HG02840 (cell line): ENCODE results near the gene TSC22D1.

Experiments used
- ATAC-seq: cut with Tn5 transposase; IDR thresholded peaks from one replicate; pipeline ENCODE4 v1.9.1; 2021; ENCODE audit warnings: mild to moderate bottlenecking, moderate library complexity, moderate number of reproducible peaks; ENCODE audit not compliant: unreplicated experiment, low FRiP score

Gene TSC22D1

GRCh38 chr13:44413095-44413494 lies 163.0 kb downstream of the TSC22D1 start:
- ATAC-seq = no peak

GRCh38 chr13:44412346-44412935 lies 163.7 kb downstream of the TSC22D1 start:
- no peak for ATAC-seq

GRCh38 chr13:44411841-44412240 lies 164.3 kb downstream of the TSC22D1 start:
- no peak for ATAC-seq

GRCh38 chr13:44410328-44410859 lies 165.7 kb downstream of the TSC22D1 start:
- no peak for ATAC-seq

GRCh38 chr13:44409595-44409994 lies 166.5 kb downstream of the TSC22D1 start:
- no peak for ATAC-seq

DNA sequence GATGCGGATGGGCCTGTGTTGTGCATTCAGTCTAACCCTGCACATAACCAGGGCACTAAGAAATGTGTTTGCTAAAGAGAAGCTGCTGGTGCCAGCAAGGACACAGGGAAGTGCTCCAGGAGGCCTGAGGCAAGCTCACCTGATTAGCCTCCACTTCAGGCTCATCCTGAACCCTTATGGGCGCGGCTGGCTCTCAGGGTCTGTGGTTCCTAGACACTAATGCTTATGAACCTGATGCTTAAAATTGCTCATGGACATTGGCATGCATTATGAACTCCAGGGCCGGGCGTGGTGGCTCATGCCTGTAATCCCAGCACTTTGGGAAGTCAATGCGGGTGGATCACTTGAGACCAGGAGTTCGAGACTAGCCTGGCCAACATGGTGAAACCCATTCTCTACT lies 168.2 kb downstream of the TSC22D1 start:
- no peak for ATAC-seq

- ATAC-seq = no peak
These were observed 168.8 kb downstream of the TSC22D1 start for GRCh38 chr13:44407379-44407778.

GRCh38 chr13:44406617-44407016 lies 169.5 kb downstream of the TSC22D1 start:
- no peak for ATAC-seq

DNA sequence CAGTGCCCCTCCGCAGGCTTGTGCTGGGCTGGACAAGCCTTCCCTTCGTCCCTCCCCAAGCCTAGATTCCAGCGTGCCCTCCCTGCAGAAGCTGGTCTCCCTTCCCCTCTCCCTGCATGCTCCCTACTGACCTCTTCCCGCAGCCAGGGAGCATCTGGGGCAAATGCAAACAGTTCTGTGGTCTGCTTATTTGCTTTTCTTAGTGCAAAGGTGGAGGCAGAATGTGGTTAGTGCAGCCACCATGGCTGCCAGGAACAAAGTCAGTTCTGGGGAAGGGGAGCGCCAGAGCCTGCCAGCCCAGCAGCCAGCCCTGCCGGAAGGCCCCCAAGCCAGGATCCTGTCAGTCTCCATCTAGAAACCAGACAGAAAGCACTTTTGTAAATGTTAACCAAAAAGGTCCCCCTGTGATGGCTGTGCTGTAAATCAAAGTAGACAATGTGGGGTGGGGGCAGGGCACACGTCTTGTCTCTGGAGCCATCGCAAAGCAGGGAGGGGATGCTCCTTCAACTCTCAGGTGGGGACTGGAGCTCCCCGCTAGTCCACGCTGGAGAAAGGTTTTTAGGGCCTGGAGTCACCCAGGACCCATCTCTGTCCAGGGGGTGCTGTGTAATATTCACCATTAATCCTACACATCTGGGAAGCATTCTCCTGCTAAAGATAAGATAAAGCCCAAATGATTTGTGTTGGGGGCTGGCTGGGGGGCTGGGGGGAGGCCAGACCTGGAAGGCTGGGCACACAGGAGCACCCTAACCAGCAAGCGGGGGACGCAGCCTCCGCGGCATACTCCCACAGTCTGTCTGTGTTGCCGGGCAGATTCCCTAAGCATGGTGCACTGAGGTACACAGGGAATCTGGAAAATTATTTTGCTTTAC lies 171.6 kb downstream of the TSC22D1 start:
- no peak for ATAC-seq

DNA sequence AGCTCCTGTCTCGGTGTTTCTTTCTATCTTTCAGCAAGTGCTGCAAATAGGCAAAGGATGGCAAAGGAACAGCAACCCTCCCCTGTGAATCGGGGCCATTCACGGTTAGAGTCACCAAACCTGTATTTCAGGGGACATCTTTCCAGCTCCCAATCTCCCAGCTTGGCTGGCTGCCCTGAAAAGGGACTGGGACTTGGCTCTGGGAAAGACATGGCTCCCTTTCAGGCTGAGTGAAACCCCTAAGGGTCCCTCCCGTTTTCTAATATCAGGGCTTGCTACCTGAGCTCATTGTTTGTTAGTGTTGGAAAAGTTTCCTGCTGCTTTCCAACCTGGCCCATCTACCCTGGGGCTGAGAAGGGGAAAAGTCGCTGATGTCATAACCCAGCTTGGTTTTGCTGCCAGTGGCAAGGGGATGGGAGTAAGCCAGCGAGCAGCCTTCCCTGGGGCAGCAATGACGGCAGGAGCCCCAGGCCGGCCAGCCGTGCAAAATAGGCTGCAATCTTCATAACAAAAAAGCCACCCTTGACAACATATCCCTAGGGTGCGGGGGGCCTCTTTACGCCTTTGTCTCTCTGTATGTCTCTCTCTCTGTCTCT lies 172.6 kb downstream of the TSC22D1 start:
- no peak for ATAC-seq

DNA sequence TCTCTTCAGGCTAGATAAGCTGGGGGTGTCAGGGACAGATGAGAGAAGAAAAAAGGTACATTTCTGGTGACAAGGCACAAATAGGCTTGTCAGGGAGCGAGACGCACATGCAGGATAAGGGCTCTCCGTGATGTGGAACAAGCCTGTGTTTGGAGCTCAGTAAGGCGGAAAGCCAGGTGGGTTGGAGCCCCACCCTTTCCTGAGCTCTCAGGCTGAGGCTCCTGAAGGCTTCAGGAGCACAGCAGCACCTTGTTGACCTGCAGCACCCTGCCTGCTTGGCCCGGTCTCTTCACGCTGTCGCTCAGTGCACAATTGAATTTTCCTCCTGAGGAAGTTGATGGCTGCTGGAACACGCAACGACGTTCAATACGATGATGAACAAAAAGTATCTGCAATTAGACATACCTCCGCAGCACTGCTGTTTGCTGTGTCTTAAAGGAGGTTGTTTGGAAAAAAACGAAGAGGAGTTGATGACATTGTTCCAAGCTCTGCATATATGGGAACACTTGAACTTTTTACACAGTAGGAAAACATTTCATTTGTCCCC lies 173.2 kb downstream of the TSC22D1 start:
- ATAC-seq = no peak

GRCh38 chr13:44401577-44401976 lies 174.6 kb downstream of the TSC22D1 start:
- no peak for ATAC-seq

DNA sequence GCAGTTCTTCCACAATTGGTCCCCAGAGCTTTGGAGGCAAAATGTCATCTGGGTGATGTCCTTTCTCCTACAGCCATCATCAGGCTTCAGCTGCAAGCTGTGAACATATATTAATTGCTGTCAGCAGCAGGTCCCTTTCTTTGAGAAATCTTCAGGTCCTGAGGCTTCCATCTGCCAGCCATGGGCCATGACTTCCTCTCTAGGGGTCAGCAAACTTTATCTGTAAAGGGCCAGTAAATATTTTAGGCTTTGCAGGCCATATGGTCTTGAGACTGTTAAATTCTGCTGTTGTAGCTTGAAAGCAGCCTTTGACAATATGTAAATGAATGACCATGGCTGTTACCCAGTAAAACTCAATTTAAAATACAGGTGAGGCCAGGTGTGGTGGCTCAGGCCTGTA lies 175.4 kb downstream of the TSC22D1 start:
- ATAC-seq = no peak

DNA sequence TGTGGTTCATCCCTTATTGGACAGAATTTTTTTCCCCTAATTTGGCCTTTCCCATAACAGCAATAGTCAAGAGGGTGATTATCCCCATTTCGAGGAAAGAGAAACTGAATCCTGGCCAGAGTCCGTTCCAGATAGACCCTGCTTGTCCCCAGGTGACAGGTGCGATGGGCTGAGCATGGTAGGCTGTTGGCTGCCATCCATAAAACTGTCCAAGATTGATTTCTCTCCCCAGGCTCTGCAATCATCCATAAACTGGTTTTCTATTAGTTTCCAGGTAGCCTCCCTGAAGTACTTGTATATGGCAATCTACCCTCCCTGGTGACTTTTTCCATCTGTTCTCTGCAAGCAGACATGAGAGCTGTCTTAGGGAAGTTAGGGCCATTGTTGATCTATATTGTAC lies 177.1 kb downstream of the TSC22D1 start:
- ATAC-seq = no peak

GRCh38 chr13:44398606-44399005 lies 177.5 kb downstream of the TSC22D1 start:
- ATAC-seq = no peak

DNA sequence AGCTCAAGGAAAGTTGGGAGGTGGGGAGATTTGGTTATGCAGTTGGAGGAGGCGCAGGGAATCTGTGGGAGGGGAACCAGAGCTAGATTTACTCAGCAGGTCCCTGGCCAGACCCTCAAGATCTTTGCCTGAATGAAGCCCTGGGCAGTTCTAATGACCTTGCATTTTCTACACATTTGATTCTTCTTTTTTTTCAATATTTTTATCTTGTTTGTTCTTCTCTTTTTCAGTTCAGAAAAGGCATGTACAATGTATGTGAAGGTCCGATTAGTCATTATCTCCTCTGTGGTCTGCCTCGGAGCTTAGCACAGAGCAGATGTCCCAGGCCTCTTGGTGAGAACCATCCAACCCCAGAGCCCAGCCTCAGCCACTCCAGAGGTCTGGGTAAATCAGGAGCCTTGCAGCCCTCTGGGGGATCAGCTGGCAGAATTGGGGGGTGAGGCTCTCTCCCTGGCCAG lies 178.3 kb downstream of the TSC22D1 start:
- no peak for ATAC-seq

- ATAC-seq = no peak
These were observed 179.2 kb downstream of the TSC22D1 start for GRCh38 chr13:44396701-44397580.

DNA sequence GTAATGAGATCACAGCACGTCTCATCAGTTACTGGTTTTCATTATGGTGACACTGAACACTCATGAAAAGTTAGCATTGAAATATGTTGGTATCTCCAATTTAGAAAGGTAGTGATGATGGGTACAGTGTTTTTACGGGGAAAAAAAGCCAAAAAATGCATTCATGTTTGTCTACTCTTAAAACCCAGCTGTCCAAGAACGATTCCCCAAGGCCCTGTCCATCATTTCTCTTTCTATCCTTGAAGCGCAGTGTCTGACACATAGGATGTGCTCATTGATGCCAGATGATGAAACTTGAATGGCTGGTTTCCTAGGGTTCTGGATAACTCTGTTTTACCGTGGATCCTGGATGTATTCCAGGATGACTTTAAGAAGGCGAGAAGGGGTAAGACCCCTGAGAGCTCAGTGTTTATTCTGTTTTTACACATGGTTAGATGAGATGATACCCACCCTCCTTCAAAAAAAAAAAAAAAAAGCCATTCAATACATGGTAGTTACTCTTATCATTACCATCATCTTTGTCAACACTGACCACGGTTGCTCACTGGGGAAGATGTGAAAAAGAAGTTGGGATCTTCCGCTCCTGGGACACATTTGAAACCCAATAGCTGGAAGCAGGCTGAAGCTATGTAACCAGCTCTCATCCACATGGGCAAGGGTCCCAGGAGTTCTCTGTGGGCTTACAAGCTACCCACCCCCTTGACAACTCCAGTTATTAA lies 180.0 kb downstream of the TSC22D1 start:
- no peak for ATAC-seq

GRCh38 chr13:44394658-44395057 lies 181.5 kb downstream of the TSC22D1 start:
- ATAC-seq = no peak
